Measurements from ENCODE around the gene LPP.
A peak's percentile ranks its signal among the peaks of the same experiment; 100 is the strongest.
"Not testable (repeated sequence)": the region's sequence is repeated elsewhere in the genome, so short reads cannot be mapped to it uniquely, and the experiment has no call there.

The LPP gene

GRCh38 chr3:188442430-188442829 is 288.5 kb downstream of the LPP start:
- peaks cover 4% of the 10 kb centered on the region; the same call in 1 of the 2 replicates for H3K36me3 ChIP-seq (ENCODE audit: control insufficient read depth, low read length)
- peaks cover 75% of the 10 kb centered on the region for H3K4me1 ChIP-seq (ENCODE audit: control insufficient read depth, low read length)
- peaks cover 17% of the 10 kb centered on the region; the same call in 1 of the 2 replicates for H3F3A ChIP-seq (ENCODE audit: control insufficient read depth, insufficient read depth)
- no peaks in the 10 kb centered on the region for H3K9me2 ChIP-seq (replicated peaks; ENCODE audit: control insufficient read depth, low read length)
- H3K4me2 ChIP-seq (ENCODE audit: low read length) = peak overlapping the region; percentile 44
- H4K20me1 ChIP-seq (ENCODE audit: control insufficient read depth, insufficient read depth, low read depth, low read length) = no peaks in the 10 kb centered on the region
- no peak overlapping the region for H3K27ac ChIP-seq (ENCODE audit: low read depth, low read length)
- H3K9me3 ChIP-seq (ENCODE audit: control insufficient read depth, insufficient read depth, low read length) = no peaks in the 10 kb centered on the region
- H3K27me3 ChIP-seq (ENCODE audit: control insufficient read depth, low read length) = no peaks in the 10 kb centered on the region
- TF ChIP-seq CTCF (IDR thresholded peaks at IDR 0.05; ENCODE audit: low read depth, low read length, poor library complexity, severe bottlenecking) (no peak), EZH2phosphoT487 (IDR thresholded peaks at IDR 0.05; ENCODE audit: borderline replicate concordance, low read length) (no peak)
- peak overlapping the region; percentile 24 for H3K4me3 ChIP-seq (ENCODE audit: low read length)
- H3K79me2 ChIP-seq (ENCODE audit: control insufficient read depth, low read length) = no peaks in the 10 kb centered on the region

- H3F3A ChIP-seq (ENCODE audit: control insufficient read depth, insufficient read depth); H3K27me3 ChIP-seq (ENCODE audit: control insufficient read depth, low read length); H3K9me3 ChIP-seq (ENCODE audit: control insufficient read depth, insufficient read depth, low read length); H3K27ac ChIP-seq (ENCODE audit: low read depth, low read length); H3K36me3 ChIP-seq (ENCODE audit: control insufficient read depth, low read length); H3K9me2 ChIP-seq (replicated peaks; ENCODE audit: control insufficient read depth, low read length); H4K20me1 ChIP-seq (ENCODE audit: control insufficient read depth, insufficient read depth, low read depth, low read length); H3K4me2 ChIP-seq (ENCODE audit: low read length); H3K79me2 ChIP-seq (ENCODE audit: control insufficient read depth, low read length); H3K4me3 ChIP-seq (ENCODE audit: low read length): not testable (repeated sequence)
- H3K4me1 ChIP-seq (ENCODE audit: control insufficient read depth, low read length) = peaks cover 58% of the 10 kb centered on the region
These were observed 291.2 kb downstream of the LPP start for GRCh38 chr3:188445175-188445574.

GRCh38 chr3:188446014-188446413 is 292.1 kb downstream of the LPP start:
- Histone ChIP-seq H3K4me2 (ENCODE audit: low read length) (peak overlapping the region; percentile 42), H3K4me1 (ENCODE audit: control insufficient read depth, low read length) (peaks cover 51% of the 10 kb centered on the region), H3K9me2 (replicated peaks; ENCODE audit: control insufficient read depth, low read length) (no peaks in the 10 kb centered on the region), H3K4me3 (ENCODE audit: low read length) (no peak overlapping the region), H3K27ac (ENCODE audit: low read depth, low read length) (no peak overlapping the region), H3K9me3 (ENCODE audit: control insufficient read depth, insufficient read depth, low read length) (no peaks in the 10 kb centered on the region), H3K36me3 (ENCODE audit: control insufficient read depth, low read length) (0 out of 2 replicates have a peak, but pooled peaks cover 4% of the 10 kb centered on the region), H4K20me1 (ENCODE audit: control insufficient read depth, insufficient read depth, low read depth, low read length) (no peaks in the 10 kb centered on the region), H3F3A (ENCODE audit: control insufficient read depth, insufficient read depth) (peaks cover 8% of the 10 kb centered on the region; the same call in 1 of the 2 replicates), H3K27me3 (ENCODE audit: control insufficient read depth, low read length) (no peaks in the 10 kb centered on the region), H3K79me2 (ENCODE audit: control insufficient read depth, low read length) (peaks cover 2% of the 10 kb centered on the region; the same call in 1 of the 2 replicates)
- TF ChIP-seq EZH2phosphoT487 (IDR thresholded peaks at IDR 0.05; ENCODE audit: borderline replicate concordance, low read length) (no peak), CTCF (IDR thresholded peaks at IDR 0.05; ENCODE audit: low read depth, low read length, poor library complexity, severe bottlenecking) (no peak)

GRCh38 chr3:188446766-188447165 is 292.8 kb downstream of the LPP start:
- no peaks in the 10 kb centered on the region for H3K9me2 ChIP-seq (replicated peaks; ENCODE audit: control insufficient read depth, low read length)
- H3F3A ChIP-seq (ENCODE audit: control insufficient read depth, insufficient read depth) = peaks cover 8% of the 10 kb centered on the region; the same call in 1 of the 2 replicates
- H3K4me1 ChIP-seq (ENCODE audit: control insufficient read depth, low read length) = peaks cover 54% of the 10 kb centered on the region
- 0 out of 2 replicates have a peak overlapping the region, but pooled peaks have one; percentile 6 for H3K4me3 ChIP-seq (ENCODE audit: low read length)
- 0 out of 2 replicates have a peak overlapping the region, but pooled peaks have one; percentile 1 for H3K27ac ChIP-seq (ENCODE audit: low read depth, low read length)
- H3K9me3 ChIP-seq (ENCODE audit: control insufficient read depth, insufficient read depth, low read length) = no peaks in the 10 kb centered on the region
- peaks cover 5% of the 10 kb centered on the region for H3K79me2 ChIP-seq (ENCODE audit: control insufficient read depth, low read length)
- peak overlapping the region; percentile 42 for H3K4me2 ChIP-seq (ENCODE audit: low read length)
- no peak for TF ChIP-seq EZH2phosphoT487 (IDR thresholded peaks at IDR 0.05; ENCODE audit: borderline replicate concordance, low read length)
- TF ChIP-seq CTCF (IDR thresholded peaks at IDR 0.05; ENCODE audit: low read depth, low read length, poor library complexity, severe bottlenecking) = no peak
- no peaks in the 10 kb centered on the region for H3K27me3 ChIP-seq (ENCODE audit: control insufficient read depth, low read length)
- no peaks in the 10 kb centered on the region for H4K20me1 ChIP-seq (ENCODE audit: control insufficient read depth, insufficient read depth, low read depth, low read length)
- 0 out of 2 replicates have a peak, but pooled peaks cover 4% of the 10 kb centered on the region for H3K36me3 ChIP-seq (ENCODE audit: control insufficient read depth, low read length)
